GM21515 (cell line): ENCODE results near the gene CDK3.

ENCODE experiments used
- ATAC-seq: cut with Tn5 transposase; IDR thresholded peaks from one replicate; pipeline ENCODE4 v1.9.1; 2021; ENCODE audit not compliant: unreplicated experiment

Gene CDK3

DNA sequence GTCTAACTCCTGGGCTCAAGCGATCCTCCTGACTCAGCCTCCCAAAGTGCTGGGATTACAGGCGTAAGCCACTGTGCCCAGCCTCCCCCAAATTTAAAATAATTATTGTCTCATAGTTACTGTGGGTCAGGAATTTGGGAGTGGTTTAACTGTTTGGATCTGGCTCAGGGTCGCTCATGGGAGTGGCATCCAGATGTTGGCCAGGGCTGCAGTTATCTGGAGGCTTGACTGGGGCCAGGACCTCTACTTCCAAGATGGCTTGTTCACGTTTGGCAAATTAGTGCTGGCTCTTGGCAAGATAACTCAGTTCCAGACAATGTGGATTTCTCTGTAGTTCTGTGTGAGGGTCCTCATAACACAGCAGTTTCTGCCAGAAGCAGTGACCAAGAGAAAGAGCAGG is 13.6 kb upstream of the CDK3 start:
- no peak for ATAC-seq

DNA sequence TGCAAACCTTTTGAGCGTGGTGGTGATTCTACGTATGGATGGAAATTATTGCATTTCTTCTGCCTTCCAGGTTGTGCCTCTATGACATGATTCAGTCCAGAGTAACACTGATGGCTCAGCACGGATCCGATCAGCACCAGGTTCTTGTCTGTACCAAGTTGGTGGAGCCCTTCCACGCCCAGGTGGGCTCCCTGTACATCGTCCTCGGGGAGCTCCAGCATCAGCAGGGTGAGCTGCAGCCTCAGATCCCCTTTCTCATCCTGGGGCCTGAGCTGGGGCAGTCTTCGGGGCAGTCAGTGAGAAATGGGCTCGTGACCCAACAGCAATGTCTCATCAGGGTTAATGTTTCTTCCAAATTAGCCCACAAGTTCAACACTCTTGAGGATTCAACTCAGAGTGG is 9.3 kb upstream of the CDK3 start:
- no peak for ATAC-seq

DNA sequence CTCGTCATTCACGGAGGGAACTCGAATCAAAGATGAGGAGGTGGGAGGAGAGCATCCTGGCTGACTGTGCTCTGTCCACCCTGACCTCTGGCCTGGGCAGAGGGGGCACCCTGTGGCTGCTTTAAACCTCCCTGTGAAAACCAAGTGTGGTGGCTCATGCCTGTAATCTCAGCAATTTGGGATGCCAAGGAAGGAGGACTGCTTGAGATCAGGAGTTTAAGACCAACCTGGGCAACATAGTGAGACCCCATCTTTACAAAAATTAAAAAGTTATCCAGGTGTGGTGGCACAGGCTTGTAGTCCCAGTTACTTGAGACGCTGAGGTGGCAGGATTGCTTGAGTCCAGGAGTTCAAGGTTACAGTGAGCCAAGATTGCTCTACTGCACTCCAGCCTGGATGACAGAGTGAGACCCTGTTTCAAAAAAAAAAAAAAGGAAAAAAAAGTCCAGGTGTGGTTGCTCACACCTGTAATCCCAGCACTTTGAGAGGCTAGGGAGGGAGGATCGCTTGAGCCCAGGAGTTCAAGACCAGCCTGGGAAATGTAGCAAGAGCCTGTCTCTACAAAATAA is 5.8 kb upstream of the CDK3 start:
- no peak for ATAC-seq

DNA sequence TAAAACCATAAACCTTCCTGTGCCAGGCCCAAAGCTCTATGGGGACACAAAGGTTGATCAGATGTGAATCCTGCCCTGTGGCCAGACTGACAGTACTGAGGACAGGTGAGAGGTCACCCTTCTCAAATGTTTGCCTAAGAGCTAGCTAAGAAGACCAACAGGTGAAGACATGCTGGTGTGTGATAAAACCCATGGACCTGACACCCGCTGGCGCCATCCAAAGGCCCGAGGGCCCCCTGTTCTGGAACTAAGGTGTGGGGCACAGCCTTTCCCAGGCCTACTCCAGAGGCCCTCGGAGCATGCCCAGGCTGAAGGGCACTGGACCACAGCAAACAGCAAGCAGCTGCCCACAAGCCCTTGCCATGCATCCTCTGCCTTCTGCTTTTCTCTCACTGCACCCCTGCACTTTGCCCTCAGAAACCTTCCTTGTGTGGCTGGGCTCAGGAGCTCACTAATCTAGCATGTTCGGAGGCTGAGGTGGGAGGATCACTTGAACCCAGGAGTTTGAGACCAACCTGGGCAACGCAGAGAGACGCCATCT is 5.2 kb upstream of the CDK3 start:
- ATAC-seq: no peak

DNA sequence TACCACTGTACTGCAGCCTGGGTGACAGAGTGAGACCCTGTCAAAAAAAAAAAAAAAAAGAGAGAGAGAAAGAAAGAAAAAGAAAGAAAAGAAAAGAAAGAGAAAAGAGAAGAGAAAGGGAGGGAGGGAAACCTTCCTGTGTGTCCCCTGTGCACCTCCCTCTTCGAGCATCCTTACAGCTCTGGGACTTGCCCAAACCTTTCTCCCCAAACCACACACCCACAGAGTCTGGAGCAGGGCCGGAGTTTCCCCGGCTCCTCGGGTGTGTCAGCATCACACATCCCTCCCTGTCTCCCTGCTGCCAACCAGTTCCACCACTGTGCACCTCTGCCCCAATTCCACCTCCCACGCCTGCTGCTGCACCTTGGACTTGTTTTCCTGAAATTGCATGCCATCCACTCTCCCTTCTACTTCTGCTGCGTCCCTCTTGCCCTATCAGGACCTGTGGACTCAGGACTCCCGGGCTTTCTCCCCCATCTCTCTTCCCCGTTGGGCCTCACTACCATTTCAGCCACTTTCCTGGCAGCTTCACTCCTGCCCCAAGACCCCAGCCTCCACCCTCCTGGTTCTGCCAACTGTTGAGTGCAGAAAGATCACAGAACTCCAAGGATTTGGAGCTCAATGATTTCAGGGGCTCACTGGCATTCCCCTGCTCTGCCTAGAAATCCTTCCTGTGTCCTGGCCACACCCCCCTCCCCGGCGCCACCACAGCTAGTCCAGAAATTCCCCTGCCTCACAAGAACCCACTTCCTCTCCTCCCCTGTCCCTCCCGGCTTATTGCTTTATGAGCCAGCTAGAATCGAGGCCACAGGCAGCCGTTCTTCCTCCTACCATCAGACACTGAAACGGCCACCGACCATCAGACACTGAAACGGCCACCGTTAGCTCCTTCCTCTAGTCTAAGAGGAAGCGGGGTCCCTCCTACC is 3.7 kb upstream of the CDK3 start:
- ATAC-seq: no peak

DNA sequence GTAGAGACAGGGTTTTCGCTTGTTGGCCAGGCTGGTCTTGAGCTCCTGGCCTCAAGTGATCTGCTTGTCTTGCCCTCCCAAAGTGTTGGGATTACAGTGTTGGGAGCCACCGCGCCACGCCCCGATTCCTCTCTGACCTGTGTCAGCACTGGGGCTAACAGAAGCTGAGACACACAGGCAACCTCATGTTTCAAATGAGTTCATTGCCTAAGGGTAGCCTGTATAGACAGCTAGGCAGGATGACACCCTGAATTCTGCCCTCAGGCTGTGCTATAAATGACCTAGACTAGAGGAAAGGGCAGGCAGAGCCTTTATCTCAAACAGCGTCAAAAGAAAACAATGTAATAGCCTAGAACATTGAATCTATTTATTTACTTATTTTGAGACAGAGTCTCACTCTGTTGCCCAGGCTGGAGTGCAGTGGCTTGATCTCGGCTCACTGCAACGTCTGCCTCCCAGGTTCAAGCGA is 2.3 kb upstream of the CDK3 start:
- no peak for ATAC-seq

DNA sequence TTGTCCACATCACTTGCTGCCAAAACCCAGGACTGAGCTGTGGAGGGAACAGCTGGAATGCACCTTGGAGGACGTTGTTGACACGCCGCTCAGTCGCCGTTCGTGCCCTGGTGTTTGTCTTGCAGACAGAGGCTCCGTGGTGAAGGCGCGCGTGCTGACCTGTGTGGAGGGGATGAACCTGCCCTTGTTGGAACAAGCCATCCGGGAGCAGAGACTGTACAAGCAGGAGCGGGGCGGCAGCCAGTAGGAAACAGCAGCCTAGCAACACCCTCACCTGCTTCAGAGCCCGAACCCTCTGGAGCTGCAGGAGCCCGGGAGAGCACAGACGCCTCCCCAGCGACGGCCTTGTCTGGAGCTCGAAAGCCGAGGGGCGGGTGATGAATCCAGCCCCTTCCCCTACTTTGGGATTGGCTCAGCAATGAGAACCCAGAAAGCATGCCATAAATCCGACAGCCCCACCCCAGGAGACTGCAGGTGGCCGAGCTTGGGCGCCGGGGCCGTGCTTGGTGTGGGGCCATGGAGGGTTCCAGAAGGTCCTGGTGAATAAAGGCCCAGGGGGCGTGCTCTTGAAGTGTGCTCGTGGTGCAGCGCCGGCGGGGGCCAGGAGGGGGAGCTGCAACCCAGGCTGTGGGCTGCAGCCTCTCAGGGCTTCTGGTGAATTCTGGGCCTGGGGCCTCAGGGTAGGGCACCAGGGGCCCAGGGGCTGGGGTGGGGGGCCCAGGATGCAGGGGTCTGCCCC is 470 bp upstream of the CDK3 start:
- no peak for ATAC-seq

DNA sequence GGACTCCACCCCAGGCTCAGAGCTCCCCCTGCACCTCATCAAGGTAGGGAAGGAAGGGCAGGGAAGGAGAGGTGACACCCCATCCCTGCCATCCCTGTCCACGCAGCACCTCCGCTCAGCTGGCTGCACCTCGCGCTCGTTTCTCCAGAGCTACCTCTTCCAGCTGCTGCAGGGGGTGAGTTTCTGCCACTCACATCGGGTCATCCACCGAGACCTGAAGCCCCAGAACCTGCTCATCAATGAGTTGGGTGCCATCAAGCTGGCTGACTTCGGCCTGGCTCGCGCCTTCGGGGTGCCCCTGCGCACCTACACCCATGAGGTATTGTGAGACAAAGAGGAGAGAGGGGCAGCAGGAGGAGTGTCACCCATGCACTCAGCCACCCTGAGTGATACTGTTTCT is 1.4 kb downstream of the CDK3 start:
- ATAC-seq: no peak

DNA sequence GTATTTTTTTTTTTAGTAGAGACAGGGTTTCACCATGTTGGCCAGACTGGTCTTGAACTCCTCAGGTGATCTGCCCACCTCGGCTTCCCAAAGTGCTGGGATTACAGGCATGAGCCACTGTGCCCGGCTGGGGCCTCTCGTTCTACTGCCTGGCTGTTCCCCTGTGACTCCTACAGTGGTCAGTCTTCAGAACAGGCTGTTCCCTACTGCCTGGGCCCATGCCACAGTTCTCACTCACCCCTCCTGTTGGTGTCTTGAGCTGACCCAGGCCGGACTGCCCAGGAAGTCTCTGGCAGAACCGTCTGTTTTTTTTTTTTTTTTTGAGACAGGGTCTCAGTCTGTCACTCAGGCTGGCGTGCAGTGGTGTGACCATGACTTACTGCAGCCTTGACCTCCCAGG is 3.3 kb downstream of the CDK3 start:
- ATAC-seq: no peak

DNA sequence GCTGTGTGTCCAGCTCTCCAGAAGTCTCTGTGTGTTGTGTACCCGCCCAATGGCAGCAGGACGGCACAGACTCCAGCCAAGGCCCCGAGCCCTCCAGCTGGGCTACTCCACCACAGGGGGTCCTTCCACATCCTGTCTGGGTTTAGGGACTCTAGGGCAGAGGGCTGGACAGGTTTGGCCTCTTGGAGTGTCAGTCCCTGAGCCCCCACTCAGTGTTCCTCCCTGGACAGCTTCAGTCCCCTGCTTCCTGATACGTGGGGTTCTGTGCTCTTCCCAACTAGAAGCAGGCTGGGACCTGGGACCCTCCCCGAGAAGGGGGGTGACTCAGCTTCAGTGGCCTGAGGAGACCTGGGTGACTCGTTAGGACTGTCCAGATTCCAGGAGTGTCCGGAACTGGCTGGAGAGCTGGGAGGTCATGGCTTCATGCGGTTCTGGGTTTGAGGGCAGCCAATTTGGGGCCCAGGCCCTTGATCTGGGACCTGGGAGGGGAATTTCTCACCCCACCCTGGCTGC is 4.2 kb downstream of the CDK3 start:
- ATAC-seq: no peak

DNA sequence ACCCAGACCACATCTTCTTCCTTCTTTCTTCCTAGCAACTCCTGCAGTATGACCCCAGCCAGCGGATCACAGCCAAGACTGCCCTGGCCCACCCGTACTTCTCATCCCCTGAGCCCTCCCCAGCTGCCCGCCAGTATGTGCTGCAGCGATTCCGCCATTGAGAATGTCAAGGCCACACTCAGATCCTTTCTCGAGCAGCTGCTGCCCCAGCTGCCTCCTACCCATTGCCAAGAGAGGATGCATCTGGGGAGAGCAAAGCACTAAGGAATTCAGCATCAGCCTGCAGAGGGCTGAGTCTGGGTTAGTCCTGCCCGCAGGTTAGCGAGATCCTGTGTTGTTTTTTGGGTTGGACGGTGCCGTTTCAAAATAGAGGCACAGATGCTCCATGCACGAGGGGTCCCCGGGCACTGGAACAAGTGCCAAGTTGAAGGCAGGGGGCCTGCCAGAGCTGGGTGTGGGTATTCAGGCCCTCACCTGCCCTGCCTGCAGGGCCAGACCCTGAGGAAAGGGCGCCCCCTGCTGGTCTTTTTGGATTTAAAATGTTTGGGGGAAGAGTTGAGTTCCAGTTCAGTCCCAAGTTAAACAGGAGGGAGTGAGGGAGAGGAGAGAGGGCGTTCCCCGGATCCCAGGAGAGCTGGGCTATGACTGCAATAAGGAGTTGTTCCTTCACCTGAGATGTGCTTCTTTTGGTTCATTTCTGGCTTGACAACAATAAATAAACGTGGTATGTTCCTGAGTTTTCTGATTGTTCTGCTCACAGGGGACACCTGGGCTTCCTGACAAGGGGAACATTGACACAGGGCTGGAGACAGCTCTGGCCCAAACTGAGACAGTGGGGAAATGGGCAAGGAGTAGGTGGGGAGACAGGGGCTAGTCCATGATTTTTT is 4.9 kb downstream of the CDK3 start:
- ATAC-seq: no peak

DNA sequence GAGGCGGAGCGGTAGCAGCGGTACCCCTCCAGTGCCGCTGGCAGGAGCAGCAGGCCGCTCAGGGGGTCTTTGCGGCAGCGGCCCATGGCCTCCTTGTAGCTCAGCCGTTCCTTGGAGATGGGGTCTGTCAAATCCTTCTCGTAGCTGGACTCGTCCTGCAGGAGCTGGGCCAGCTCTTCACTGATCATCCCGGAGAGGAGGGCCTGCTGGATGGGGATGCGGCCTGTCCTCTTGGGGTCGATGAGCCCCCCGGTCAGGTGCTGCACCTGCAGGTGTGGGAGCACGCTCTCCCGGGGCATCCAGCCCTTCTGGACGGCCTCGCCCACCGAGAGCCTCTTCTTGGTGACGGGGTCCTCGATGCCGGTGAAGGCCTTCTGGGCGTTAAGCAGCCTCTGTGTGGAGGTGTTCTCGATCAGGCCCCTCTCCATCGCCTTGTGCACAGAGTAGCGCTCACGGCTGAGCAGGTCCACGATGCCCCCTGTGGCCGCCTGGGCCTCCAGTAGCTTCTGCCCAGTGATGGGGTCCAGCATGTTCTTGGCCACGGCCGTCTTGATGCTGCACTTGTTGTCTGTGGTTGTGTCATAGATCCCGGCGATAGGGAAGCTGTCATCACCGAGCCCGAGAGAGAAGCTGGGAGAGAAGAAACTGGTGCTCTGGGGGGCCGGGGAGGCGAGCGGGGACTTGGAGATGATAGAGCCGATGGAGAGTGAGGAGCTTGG is 6.6 kb downstream of the CDK3 start:
- ATAC-seq: no peak

DNA sequence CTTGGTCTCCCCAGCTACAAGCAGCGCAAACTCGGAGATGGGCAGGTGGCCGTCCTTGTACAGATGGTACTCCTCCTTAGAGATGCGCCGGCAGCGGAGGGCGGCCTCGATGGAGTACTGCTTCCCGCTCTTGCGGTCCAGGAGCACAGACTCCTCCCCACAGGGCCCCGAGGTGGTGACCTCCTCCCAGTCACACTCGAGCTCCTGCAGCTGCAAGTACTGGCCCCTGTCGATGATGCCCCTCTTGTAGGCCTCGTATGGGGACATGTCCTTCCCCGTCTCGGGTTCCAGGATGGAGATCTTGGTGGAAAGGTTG is 7.2 kb downstream of the CDK3 start:
- no peak for ATAC-seq

DNA sequence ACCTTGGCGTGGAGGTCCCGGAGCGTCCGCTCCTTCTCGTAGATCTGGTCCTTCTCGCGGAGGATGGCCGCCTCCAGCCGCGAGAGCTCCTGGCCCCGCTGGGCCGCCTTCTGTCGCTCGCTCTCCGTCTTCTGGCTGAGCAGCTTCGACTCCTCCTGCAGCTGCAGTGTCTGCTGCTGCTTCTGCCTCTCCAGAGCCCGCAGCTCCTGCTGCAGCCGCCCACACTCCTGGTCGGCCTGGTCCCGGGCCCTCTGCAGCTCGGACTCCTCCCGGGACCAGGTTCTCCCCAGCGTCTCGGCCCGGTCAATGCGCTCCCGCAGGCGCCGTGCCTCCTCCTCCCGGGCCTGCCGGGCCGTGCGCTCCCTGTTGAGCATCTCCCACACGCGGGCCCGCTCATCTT is 7.6 kb downstream of the CDK3 start:
- no peak for ATAC-seq

DNA sequence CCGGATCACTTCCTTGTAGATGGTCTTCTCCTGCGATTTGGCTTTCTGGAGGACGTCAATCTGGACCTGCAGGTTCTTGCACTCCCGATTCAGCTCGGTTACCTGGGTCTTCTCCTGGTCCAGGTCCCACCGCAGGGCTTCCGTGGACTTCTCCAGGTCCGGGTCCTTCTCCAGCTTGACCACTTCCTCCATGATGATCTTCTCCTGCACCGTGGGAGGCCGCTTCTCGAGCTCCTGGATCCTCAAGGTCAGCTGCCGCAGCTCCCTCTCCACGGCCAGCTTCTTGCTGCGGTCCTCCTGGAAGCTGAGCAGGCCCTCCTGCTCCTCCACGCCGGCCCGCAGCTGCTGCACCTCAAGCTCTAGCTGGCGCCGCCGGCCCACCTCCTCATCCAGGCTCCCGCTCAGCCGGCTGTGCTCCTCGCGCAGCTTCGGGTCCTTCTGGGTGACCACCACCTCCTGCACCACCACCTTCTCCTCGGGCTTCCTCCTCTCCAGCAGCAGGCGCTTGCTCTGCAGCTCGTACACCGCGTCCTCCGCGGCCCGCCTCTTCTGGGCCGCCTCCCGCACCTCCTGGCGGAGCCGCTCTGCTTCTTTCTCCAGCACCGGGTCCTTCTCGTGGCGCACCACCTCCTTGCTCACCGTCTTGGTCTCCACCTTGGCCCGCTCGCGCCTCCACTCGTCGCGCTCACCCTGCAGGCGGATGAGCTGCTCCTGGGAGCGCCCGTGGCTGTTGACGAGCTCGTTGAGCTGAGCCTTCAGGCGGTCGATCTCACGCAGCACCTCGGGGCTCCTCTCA is 8.2 kb downstream of the CDK3 start:
- ATAC-seq: no peak

DNA sequence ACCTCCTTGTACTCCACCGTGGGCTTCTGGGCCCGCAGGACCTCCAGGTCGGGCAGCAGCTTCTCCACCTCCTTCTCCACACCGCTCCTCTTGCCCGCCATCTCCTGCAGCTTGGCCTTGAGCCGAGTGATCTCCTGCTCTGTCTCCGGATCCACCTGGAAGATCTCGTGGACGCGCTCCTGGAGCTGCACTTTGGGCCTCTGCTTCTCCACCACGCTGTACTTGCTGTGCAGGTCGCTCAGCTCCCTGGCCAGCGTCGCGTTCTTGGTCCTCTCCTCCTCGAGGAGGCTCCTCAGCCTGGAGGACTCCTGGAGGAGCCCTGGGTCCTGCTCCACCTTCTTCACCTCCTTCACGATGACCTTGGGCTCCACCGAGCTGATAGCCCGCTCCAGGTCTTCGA is 8.8 kb downstream of the CDK3 start:
- no peak for ATAC-seq

DNA sequence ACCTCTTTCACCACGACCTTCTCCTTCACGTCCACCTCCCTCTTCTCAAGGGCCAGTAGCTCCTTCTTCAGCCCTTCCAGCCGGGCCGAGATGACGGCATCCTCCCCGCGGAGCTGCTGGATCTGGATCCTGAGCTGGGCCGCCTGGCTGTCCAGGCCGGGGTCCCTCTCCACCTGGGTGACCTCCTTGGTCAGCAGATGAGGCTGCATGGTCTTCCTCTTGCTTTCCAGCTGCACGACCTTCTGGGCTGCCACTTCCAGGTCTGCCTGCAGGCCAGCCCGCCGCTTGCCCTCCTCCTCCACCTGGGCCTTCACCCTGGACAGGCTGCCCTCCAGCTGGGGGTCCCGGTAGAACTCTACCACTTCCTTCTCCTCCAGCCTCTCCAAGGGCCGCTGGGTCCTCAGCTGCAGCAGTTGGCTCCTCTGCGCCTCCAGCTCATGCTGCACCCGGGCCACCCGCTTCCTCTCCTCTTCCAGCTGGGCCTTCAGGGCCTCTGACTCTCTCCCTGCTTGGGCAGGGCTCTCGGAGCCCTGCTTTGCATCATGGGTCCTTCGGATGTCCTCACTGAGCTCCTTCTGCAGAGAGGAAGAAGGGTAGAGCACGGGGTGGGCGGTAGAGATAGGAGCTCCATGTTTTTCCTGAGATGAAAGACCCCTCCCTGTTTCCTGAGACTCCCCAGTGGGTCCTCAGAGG is 9.5 kb downstream of the CDK3 start:
- no peak for ATAC-seq

DNA sequence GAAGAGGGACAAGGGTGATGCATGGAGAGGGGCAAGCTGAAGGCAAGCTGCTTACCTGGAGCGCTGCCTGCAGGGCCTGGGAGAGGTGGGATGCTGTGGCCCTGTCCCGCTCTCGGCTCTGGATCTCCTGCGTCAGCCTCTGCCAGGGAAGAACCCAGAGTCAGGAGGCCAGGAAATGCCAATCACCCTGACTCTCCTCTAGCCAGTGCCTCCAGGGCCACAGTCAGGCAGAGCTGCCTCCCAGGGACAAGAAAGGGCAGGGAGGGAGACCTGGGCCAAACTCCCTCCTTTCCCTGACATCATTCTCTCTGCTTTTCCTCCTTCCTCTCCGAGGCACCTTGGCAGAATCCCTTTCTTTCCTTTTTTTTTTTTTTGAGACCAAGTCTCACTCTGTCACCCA is 11.3 kb downstream of the CDK3 start:
- ATAC-seq: no peak
